Memory B cell (primary cell): ENCODE data around the gene LGALS8.
"Not testable (repeated sequence)": the region's sequence is repeated elsewhere in the genome, so short reads cannot be mapped to it uniquely, and the experiment has no call there.

Experiments
- ATAC-seq: fragments of 150-1000 bp; cut with Tn5 transposase; 2 replicates; pipeline ENCODE4 v1.10.0; 2021; ENCODE audit warnings: low read depth, mild to moderate bottlenecking, moderate library complexity
- DNase-seq, 2 donors: peaks; one replicate each; pipeline ENCODE4 v3.0.0; 2022; ENCODE audit warnings: low spot score in 2 of 2
- H3K27ac Mint-ChIP-seq: one replicate; pipeline ENCODE4 v1.8.0; 2022; ENCODE audit warnings: mild to moderate bottlenecking, moderate library complexity, mixed read lengths
- H3K27me3 Mint-ChIP-seq: one replicate; pipeline ENCODE4 v1.8.0; 2022; ENCODE audit warnings: mixed read lengths
- H3K36me3 Mint-ChIP-seq: one replicate; pipeline ENCODE4 v1.8.0; 2022; ENCODE audit warnings: mild to moderate bottlenecking, mixed read lengths
- H3K4me1 Mint-ChIP-seq: one replicate; pipeline ENCODE4 v1.8.0; 2022; ENCODE audit warnings: mixed read lengths
- H3K4me3 Mint-ChIP-seq: one replicate; pipeline ENCODE4 v1.8.0; 2022; ENCODE audit warnings: mild to moderate bottlenecking, moderate library complexity, mixed read lengths
- H3K9me3 Mint-ChIP-seq: one replicate; pipeline ENCODE4 v1.8.0; 2022; ENCODE audit warnings: mixed read lengths

The LGALS8 gene

DNA sequence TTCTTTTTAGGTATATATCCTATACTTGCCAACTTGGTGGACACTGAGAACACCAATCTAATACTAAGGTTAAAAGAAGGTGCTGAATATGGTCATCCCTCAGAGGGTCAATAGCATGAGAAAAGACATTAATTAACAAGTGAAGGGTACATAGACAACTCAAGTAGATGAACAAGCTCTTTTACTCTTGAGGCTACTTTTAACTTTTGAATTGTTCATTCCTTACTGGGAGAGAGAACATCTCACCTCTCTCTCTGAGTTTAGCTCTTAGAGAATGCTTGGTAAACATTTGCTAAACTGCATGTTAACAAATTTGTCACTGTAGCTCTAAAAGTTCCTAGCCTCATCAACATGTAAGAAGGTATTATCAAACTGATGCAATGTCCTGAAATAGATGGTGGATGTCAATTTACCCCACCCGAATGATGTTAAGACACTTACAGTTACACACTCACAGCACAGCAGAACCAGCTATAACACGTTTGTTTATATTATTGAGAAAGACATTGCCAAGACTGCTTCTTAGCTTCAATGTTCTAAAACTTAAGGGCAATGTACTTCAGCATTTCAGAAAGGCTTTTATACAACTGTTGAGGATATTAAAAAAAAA, 44.6 kb downstream of the LGALS8 start:
- H3K27ac Mint-ChIP-seq = no peak overlapping the region
- H3K4me1 Mint-ChIP-seq = no peaks in the 10 kb centered on the region
- no peaks in the 10 kb centered on the region for H3K9me3 Mint-ChIP-seq
- no peak for ATAC-seq
- DNase-seq = no peak
- no peak overlapping the region for H3K4me3 Mint-ChIP-seq
- H3K36me3 Mint-ChIP-seq = peaks cover 56% of the 10 kb centered on the region
- H3K27me3 Mint-ChIP-seq = no peaks in the 10 kb centered on the region

DNA sequence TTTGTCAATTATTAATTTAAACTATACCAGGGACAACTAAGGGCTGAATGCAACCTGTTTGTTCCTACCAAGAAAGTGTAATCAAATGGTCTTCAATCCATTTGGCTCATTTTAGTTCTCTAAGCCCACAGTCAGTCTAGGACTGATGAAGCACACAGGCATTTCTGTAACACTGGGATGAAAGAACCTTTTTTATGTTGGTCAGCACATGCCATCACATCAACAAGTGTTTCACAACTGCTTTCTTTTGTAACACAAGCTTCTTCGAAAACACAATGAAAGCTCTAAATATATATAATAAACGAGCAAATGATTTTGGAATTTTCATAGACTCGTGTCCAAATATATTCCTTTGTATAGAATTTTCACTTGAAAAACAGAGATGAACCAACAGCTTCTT, 51.7 kb downstream of the LGALS8 start:
- H3K4me3 Mint-ChIP-seq = no peak overlapping the region
- H3K27me3 Mint-ChIP-seq = no peaks in the 10 kb centered on the region
- H3K27ac Mint-ChIP-seq = no peak overlapping the region
- no peak for ATAC-seq
- no peaks in the 10 kb centered on the region for H3K9me3 Mint-ChIP-seq
- no peak for DNase-seq
- no peaks in the 10 kb centered on the region for H3K4me1 Mint-ChIP-seq
- peaks cover 49% of the 10 kb centered on the region for H3K36me3 Mint-ChIP-seq

DNA sequence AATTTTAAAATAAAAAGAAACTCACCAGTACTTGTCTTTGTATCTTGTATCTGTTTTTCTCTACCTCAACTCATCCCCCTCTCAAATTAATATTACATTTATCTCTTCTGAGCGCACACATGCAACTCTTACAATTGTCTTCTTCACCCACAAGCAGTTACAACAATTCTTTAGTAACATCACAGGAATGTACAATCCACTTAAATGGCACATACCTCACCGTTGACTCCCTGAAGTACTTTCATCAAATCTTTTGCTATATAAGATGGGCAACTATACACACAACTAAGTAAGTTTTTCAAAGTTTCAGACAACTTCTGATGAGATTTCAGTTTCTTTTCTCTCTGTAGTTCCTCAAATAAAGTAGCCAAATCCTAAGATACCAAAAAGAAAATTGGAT, 52.2 kb downstream of the LGALS8 start:
- ATAC-seq (no peak), DNase-seq (no peak)
- no peak overlapping the region for H3K27ac Mint-ChIP-seq
- H3K9me3 Mint-ChIP-seq = no peaks in the 10 kb centered on the region
- H3K4me3 Mint-ChIP-seq = no peak overlapping the region
- peaks cover 49% of the 10 kb centered on the region for H3K36me3 Mint-ChIP-seq
- no peaks in the 10 kb centered on the region for H3K27me3 Mint-ChIP-seq
- H3K4me1 Mint-ChIP-seq = no peaks in the 10 kb centered on the region

DNA sequence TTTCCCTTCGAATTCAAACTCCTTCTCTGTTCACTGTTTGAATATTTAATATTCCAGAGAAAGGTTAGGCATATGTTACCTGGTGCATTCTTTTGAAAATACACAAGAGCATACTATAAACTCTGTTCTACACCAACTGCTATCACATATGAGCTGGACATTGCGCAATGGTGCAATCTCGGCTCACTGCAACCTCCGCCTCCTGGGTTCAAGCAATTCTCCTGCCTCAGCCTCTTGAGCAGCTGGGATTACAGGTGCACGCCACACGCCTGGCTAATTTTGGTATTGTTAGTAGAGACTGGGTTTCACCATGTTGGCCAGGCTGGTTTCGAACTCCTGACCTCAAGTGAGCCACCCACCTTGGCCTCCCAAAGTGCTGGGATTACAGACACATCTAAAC, 53.3 kb downstream of the LGALS8 start:
- not testable (repeated sequence) for H3K9me3 Mint-ChIP-seq, DNase-seq, H3K27ac Mint-ChIP-seq, H3K27me3 Mint-ChIP-seq, ATAC-seq, H3K4me3 Mint-ChIP-seq, H3K4me1 Mint-ChIP-seq
- H3K36me3 Mint-ChIP-seq = peaks cover 42% of the 10 kb centered on the region

DNA sequence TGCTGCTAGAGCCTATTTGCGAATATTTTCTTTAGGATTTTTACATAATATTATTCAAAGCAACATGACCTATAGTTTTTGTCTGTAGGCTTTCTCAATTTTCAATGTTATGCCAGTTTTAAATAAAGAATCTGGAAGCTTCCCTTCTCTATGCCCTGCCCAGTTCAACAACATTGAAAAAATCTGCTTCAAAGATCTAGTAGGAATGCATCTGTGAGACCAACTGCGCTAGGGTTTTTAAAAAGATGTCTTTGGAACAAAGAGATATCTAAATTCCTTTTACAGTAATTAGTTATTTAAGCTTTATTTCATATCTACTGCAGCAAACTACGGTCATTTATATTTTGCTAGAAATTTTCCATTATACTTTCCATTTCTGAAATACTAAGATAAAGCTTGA, 54.9 kb downstream of the LGALS8 start:
- no peaks in the 10 kb centered on the region for H3K4me1 Mint-ChIP-seq

DNA sequence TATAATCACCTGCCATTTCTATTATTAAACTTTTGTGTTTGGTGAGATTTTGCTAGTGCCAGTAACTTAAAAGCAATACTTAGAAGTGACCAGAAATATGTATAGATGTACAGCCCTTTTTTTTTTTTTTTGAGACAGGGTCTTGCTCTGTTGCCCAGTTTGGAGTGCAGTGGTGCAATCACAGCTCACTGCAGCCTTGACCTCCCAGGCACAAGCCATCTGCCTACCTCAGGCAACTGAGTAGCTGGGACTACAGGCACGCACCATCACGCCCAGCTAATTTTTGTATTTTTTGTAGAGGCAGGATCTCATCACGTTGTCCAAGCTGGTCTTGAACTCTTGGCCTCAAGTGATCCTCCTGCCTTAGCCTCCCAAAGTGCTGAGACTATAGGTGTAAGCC, 56.6 kb downstream of the LGALS8 start:
- H3K4me1 Mint-ChIP-seq, H3K27ac Mint-ChIP-seq, H3K9me3 Mint-ChIP-seq, H3K4me3 Mint-ChIP-seq, H3K27me3 Mint-ChIP-seq, ATAC-seq, DNase-seq: not testable (repeated sequence)
- H3K36me3 Mint-ChIP-seq = peaks cover 38% of the 10 kb centered on the region

More for the DNA sequence above, 54.9 kb downstream of the LGALS8 start:
- no peak overlapping the region for H3K4me3 Mint-ChIP-seq
- H3K9me3 Mint-ChIP-seq = no peaks in the 10 kb centered on the region
- peaks cover 39% of the 10 kb centered on the region for H3K36me3 Mint-ChIP-seq
- no peak for DNase-seq
- ATAC-seq = no peak
- H3K27ac Mint-ChIP-seq = no peak overlapping the region
- H3K27me3 Mint-ChIP-seq = no peaks in the 10 kb centered on the region

DNA sequence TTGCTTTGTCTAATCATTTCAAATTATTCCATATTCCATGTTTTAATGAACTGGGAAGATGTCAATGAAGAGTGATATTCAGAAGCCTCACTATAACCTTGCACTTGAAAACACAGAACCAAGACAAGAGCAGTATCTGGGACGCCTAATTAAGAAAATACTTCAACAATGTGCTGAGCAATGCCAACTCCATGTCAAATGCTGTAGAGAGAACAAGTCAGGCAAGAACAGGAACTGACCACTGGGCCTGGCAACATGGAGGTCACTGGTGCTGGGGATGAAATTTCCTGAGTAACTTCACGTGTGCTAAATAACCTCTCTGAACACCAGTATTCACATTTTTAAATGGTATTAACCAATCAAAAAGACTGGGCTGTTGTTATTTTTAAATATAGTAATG, 57.7 kb downstream of the LGALS8 start:
- H3K27ac Mint-ChIP-seq = no peak overlapping the region

DNA sequence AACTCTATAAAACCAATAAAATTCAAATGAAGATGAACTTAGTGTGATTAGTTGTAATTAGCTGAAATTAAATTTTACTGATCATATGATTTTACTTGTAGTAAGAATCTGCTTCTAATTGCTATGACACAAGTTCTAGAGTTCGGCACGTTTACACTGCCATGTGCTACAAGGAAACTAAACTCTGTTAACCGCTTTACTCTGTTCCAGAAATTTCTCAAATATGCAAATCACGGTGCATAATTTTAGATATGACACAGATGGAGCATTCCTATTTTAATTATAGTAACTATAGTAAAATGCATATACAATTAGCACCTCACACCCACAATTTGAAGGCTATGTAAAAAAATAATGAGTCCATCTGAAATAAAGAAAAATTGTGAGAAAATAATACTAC, 65.7 kb downstream of the LGALS8 start:
- Mint-ChIP-seq H3K27ac (no peak overlapping the region), H3K36me3 (peaks cover 23% of the 10 kb centered on the region), H3K27me3 (no peaks in the 10 kb centered on the region), H3K9me3 (no peaks in the 10 kb centered on the region), H3K4me1 (no peaks in the 10 kb centered on the region), H3K4me3 (no peak overlapping the region)
- DNase-seq (no peak), ATAC-seq (no peak)

More for the DNA sequence above, 57.7 kb downstream of the LGALS8 start:
- ATAC-seq (no peak), DNase-seq (no peak)
- Mint-ChIP-seq H3K4me3 (no peak overlapping the region), H3K9me3 (no peaks in the 10 kb centered on the region), H3K27me3 (no peaks in the 10 kb centered on the region), H3K36me3 (peaks cover 31% of the 10 kb centered on the region), H3K4me1 (no peaks in the 10 kb centered on the region)

DNA sequence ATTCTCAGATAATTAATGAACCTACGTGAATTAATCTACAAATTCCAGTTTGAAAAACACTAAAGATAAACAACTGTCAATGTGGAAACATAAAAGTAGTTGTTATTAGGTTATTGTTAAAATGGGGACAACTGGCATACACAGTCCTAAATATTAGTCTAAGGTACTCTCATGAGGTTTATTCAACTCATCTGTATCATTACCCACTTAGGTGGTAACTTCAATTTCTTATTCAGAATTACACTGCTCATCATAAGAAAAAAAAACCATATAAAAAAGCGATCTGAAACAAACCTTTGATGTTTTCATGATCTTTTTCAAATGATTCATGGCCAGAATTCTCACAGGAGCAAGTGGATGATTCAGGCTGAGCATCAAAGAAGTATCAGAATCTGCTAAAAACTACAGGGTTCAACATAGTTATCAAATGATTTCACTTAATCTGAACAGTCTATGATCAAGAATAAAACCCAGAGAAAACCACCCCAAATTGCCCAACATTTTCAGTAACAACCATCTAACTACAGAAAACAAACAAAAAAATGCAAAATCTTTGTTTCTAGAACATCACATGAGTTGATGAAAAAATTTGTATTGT, 66.9 kb downstream of the LGALS8 start:
- Mint-ChIP-seq H3K4me1 (no peaks in the 10 kb centered on the region), H3K9me3 (no peaks in the 10 kb centered on the region), H3K36me3 (peaks cover 19% of the 10 kb centered on the region), H3K27ac (no peak overlapping the region), H3K27me3 (no peaks in the 10 kb centered on the region), H3K4me3 (no peak overlapping the region)
- ATAC-seq = no peak
- DNase-seq = no peak

DNA sequence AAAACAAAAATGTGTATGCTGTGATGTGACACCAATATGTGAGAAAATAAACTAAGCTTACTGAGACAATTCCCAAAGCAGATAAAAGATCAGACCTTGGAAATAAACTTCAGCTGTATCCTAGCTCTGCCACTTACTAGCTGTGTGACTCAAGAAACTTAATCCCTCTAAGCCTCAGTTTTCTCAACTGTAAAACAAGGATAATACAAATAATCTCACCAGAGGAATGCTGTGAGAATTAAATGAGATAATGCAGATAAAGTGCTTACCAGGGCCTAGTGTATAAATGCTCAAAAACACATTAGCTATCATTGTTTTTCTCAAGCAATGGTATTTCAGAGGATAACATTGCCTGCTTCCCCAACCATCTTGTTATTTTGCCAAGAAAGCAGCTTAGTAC, 78.4 kb downstream of the LGALS8 start:
- DNase-seq (no peak), ATAC-seq (no peak)
- H3K36me3 Mint-ChIP-seq = peaks cover 9% of the 10 kb centered on the region
- H3K4me3 Mint-ChIP-seq = no peak overlapping the region
- H3K4me1 Mint-ChIP-seq = peaks cover 14% of the 10 kb centered on the region
- H3K27me3 Mint-ChIP-seq = peaks cover 2% of the 10 kb centered on the region
- H3K9me3 Mint-ChIP-seq = no peaks in the 10 kb centered on the region
- H3K27ac Mint-ChIP-seq = no peak overlapping the region
